Measurements from ENCODE around the gene CENPT.
"Not testable (repeated sequence)": the region's sequence is repeated elsewhere in the genome, so short reads cannot be mapped to it uniquely, and the experiment has no call there.

Gene CENPT

GRCh38 chr16:67873435-67874370, 26.2 kb upstream of the CENPT start:
- DNase-seq (ENCODE audit: low read depth in 2 of 2), result peak in 1 of 2 experiments; percentile 8

GRCh38 chr16:67872631-67873434, 25.3 kb upstream of the CENPT start, which contains the start of gene EDC4:
Gene EDC4 (plus strand): TSS chr16:67873052. CDS start chr16:67873262, 210 bp downstream.
- DNase-seq (ENCODE audit: low read depth in 2 of 2), result peak; percentile 84

GRCh38 chr16:67872131-67872630, 24.7 kb upstream of the CENPT start:
- DNase-seq (ENCODE audit: low read depth in 2 of 2), result no peak

DNA sequence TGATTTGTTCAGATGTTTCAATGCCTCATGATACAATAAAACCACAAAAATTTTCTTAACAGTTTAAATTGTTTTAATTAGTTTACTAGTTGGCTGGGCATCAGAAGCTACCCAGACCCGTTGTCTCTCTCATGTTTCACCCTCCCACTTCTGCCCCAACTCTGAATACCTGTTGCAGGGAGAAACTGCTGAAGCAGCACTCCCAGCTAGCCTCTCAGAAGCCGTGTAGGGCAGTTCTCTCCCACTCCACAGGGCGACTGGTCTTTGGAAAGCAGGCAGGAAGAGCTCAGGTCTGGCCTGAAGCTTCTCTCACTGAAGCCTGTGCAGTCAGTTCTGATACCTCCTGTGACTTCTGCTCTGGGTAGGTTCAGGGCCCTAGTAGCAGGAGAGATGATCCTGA, 23.8 kb upstream of the CENPT start:
- no peak for DNase-seq (ENCODE audit: low read depth in 2 of 2)

DNA sequence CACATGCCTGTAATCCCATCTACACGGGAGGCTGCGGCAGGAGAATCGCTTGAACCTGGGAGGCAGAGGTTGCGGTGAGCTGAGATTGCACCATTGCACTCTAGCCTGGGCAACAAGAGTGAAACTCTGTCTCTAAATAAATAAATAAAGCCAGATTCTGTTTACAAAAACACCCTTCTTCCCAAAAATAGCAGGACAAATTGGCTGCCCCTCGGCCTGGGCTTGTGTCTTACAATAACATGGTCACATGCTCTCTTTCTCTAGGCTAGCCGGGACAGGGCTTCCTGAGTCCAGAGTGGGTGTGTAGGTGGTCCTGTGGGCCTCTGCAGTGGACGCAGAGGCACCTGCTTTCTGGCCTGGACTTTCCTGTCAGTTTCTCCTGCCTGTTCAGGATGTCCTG, 22.2 kb upstream of the CENPT start:
- no peak for DNase-seq (ENCODE audit: low read depth in 2 of 2)

- no peak for DNase-seq (ENCODE audit: low read depth in 2 of 2)
These were observed 20.8 kb upstream of the CENPT start for GRCh38 chr16:67868290-67868689.

DNA sequence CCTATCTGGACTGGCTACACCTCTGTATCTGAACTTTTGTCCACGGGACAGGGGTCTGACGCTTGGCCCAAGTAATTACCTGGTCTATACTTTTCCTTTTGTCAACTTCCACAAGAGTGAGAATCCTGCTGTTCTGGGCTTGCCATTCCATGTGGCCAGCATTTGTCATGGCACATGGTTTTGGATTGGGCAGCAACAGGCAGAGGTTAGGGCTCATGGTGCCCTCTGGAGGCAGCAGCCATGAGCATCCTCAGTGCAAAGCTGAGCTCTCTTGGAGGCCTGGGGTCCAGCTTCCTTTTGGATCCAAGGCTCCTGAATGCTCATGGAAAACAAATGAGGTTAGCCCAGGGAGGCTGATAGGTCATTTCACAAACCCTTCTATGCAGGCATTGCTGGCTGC, 17.8 kb upstream of the CENPT start:
- DNase-seq (ENCODE audit: low read depth in 2 of 2), result no peak

GRCh38 chr16:67864594-67864993, 17.1 kb upstream of the CENPT start:
- no peak for DNase-seq (ENCODE audit: low read depth in 2 of 2)

- not testable (repeated sequence) for DNase-seq (ENCODE audit: low read depth in 2 of 2)
These were observed 16.6 kb upstream of the CENPT start for GRCh38 chr16:67864044-67864443.

GRCh38 chr16:67862623-67863583, 15.4 kb upstream of the CENPT start:
- DNase-seq (ENCODE audit: low read depth in 2 of 2), result no peak

- DNase-seq (ENCODE audit: low read depth in 2 of 2), result no peak
These were observed 14.4 kb upstream of the CENPT start for GRCh38 chr16:67861877-67862276.

DNA sequence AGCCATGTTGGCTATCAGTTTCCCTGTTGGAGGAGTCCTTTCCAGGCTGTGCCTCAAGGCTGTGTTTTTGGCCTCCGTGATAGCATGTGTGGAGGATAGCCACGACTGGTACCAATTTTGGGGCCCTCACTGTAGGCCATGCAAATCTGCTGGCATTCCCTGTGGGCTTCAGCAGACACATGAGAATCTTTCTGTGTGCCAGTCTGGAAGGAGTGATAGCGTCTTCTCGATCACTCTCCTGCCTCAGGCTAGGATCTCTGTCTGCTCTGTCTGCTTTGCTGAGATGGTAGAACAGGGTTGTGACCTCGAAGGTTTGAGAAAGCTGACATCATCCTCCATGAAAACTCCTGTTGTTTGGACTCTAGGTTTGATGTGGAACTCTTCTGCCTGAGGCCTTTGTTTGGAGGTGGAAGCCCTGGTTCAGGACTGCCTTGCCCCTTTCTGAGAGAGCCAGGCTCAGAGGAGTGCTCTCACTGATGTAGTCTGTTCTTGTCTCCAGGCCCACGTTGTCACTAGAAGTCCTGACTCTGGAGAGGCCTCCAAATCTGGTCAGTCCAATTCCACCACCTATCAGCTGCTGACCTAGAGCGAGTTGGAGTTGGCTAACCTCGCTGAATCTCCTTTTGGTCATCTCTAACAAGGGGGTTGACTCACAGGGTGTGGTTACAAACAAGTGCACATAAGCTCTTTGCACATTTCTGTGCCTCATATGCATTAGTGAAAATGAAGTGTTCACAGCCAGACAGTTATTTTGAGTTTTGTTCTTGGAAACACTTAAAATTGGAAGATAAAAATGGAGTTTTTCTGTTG, 13.3 kb upstream of the CENPT start:
- no peak for DNase-seq (ENCODE audit: low read depth in 2 of 2)

DNA sequence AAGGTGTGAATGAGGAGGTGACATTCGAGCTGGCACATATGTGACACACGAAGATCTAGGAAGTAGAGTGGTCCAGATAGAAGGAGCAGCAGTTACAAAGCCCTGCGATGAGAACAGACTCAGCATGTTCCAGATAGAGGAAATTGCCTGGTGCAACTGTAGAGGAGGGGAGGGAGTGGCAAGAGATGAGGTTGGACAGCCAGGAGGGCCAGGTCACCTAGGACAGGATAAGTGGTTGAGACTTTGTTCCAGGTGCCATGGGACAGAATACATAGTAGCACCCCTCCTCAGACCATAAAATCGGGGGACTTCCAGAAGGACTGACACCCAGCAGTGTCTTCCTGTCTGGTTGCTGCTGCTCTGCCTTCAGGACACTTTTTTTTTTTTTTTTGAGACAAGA, 11.0 kb upstream of the CENPT start:
- no peak for DNase-seq (ENCODE audit: low read depth in 2 of 2)

- no peak for DNase-seq (ENCODE audit: low read depth in 2 of 2)
These were observed 10.2 kb upstream of the CENPT start for GRCh38 chr16:67857547-67858233.

GRCh38 chr16:67856927-67857546, 9.5 kb upstream of the CENPT start:
- no peak for DNase-seq (ENCODE audit: low read depth in 2 of 2)

GRCh38 chr16:67855789-67856188, 8.3 kb upstream of the CENPT start:
- DNase-seq (ENCODE audit: low read depth in 2 of 2), result no peak

DNA sequence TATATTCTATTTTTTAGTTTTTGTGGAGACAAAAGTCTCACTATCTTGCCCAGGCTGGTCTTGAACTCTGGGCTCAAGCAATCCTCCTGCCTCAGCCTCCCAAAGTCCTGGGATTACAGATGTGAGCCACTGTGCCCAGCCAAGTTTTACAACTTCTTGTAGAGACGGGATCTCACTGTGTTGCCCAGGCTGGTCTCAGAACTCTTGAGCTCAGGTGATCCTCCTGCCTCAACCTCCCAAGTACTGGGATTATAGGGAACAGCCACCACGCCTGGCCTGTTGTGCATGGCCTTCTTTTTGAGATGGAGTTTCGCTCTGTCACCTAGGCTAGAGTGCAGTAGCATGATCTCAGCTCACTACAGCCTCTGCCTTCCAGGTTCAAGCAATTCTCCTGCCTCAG, 6.2 kb upstream of the CENPT start:
- no peak for DNase-seq (ENCODE audit: low read depth in 2 of 2)

DNA sequence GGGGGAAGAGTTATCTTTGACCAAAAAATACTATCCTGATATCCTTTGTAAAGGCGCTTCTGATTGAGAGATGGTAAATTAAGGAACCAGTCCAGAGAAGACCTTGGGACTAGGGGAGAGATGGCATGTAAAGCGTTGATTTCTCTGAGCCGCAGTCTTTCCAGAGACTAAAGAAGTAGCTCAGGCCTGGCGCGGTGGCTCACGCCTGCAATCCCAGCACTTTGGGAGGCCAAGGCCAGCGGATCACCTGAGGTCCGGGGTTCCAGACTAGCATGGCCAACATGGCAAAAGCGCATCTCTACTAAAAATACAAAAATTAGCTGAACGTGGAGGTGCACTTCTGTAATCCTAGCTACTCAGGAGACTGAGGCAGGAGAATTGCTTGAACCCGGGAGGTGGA, 625 bp upstream of the CENPT start:
- no peak for DNase-seq (ENCODE audit: low read depth in 2 of 2)

DNA sequence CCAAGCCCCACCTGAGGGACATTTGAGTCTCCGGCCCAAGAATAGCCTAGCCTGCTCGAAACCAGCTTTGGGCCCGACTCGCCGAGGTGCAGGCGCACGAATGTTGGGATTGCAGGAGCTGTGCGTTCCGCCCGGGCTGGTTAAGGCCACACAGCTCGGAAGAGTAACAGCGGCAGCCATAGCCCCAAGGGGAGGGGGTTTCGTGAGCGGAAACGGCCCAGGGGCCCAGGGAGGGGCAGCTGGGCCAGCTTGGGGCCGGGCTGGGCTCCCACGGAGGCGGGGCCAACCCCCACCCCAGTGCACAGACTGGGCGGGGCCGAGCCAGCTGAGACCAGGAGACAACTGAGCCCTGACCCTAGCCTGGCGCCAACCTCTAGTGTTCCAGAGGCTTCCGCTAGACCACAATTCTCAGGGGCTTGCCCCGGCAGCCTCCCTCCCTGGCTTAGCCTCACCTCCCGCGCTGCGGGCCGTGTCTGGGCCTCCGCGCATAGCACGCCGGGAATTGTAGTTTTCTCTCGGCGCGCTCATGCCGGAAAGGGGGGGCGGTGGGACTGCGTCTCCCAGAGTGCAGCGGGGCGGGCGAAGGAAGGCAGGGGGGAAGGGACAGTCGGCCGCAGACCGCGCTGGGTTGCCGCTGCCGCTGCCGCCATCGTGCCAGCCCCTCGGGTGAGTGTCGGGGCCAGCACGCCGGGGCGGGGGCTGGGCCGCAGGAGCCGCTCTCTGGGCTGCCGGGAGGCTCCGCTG, 1.0 kb downstream of the CENPT start, which contains the start of gene NUTF2:
Gene NUTF2, plus strand, starts transcription at position 614 of the 744 bp plus-strand sequence. CDS start 18,198 bp downstream, outside the sequence.
- DNase-seq (ENCODE audit: low read depth in 2 of 2), result peak; percentile 92 to 93

All from stimulated activated CD4-positive, alpha-beta T cell treated with anti-CD3 and anti-CD28 coated beads, Interleukin-12 subunit alpha, Interleukin-12 subunit beta, amount 100 ng/mL, for 24 hours (primary cell).